ENCODE data around the gene SERHL2.
"Not testable (repeated sequence)": the region's sequence is repeated elsewhere in the genome, so short reads cannot be mapped to it uniquely, and the experiment has no call there.

SERHL2 gene

GRCh38 chr22:42608136-42608822, 54.5 kb downstream of the SERHL2 start:
- no peak for DNase-seq (ENCODE audit: low read depth)

GRCh38 chr22:42608823-42609361, 55.1 kb downstream of the SERHL2 start:
- no peak for DNase-seq (ENCODE audit: low read depth)

GRCh38 chr22:42610186-42610585, 56.4 kb downstream of the SERHL2 start:
- DNase-seq (ENCODE audit: low read depth): no peak

GRCh38 chr22:42611051-42611450, 57.3 kb downstream of the SERHL2 start:
- DNase-seq (ENCODE audit: low read depth): no peak

- no peak for DNase-seq (ENCODE audit: low read depth)
Measured at GRCh38 chr22:42612336-42612735, 58.6 kb downstream of the SERHL2 start.

- DNase-seq (ENCODE audit: low read depth): no peak
Measured at GRCh38 chr22:42613872-42614301, 60.1 kb downstream of the SERHL2 start.

- DNase-seq (ENCODE audit: low read depth): peak; percentile 97
Measured at GRCh38 chr22:42614312-42615091, 60.7 kb downstream of the SERHL2 start, which contains the start of gene POLDIP3. Gene POLDIP3, minus strand, starts transcription at chr22:42614883. Its CDS starts 26 bp downstream, at chr22:42614857.

GRCh38 chr22:42615092-42615859, 61.5 kb downstream of the SERHL2 start:
- peak; percentile 79 for DNase-seq (ENCODE audit: low read depth)

GRCh38 chr22:42615860-42616175, 62.1 kb downstream of the SERHL2 start:
- not testable (repeated sequence) for DNase-seq (ENCODE audit: low read depth)

GRCh38 chr22:42617155-42617983, 63.6 kb downstream of the SERHL2 start:
- DNase-seq (ENCODE audit: low read depth): no peak

- DNase-seq (ENCODE audit: low read depth): no peak
Measured at GRCh38 chr22:42619261-42620063, 65.7 kb downstream of the SERHL2 start.

GRCh38 chr22:42620084-42620483, 66.3 kb downstream of the SERHL2 start:
- no peak for DNase-seq (ENCODE audit: low read depth)

- peak; percentile 15 for DNase-seq (ENCODE audit: low read depth)
Measured at GRCh38 chr22:42621505-42622002, 67.8 kb downstream of the SERHL2 start.

- no peak for DNase-seq (ENCODE audit: low read depth)
Measured at GRCh38 chr22:42622061-42622710, 68.4 kb downstream of the SERHL2 start.

GRCh38 chr22:42623301-42623751, 69.6 kb downstream of the SERHL2 start:
- DNase-seq (ENCODE audit: low read depth): no peak
